ENCODE results near the gene SPOCD1.

- TF ChIP-seq CTCF (IDR thresholded peaks at IDR 0.05) (no peak), POLR2AphosphoS5 (IDR thresholded peaks at IDR 0.05) (no peak), POLR2A (IDR thresholded peaks at IDR 0.05) (no peak)
These were observed 6.9 kb upstream of the SPOCD1 start for GRCh38 chr1:31822766-31823165.
